ENCODE measurements around the gene COX6B2.
"Not testable (repeated sequence)": the region's sequence is repeated elsewhere in the genome, so short reads cannot be mapped to it uniquely, and the experiment has no call there.

COX6B2 gene

GRCh38 chr19:55328774-55329318, 25.7 kb downstream of the COX6B2 start:
- not testable (repeated sequence) for H3K4me1 ChIP-seq (ENCODE audit: insufficient read depth, low read length); H3K9me3 ChIP-seq (ENCODE audit: insufficient read depth, low read depth, low read length); H3K9ac ChIP-seq (ENCODE audit: low read depth, low read length); H3K27ac ChIP-seq (ENCODE audit: low read length); H3K27me3 ChIP-seq (ENCODE audit: insufficient read depth, low read length); H3K4me3 ChIP-seq (ENCODE audit: low read length); H3K36me3 ChIP-seq (ENCODE audit: insufficient read depth, low read depth, low read length)

- Histone ChIP-seq H3K9ac (ENCODE audit: low read depth, low read length) (no peak within 1 kb of the TSS), H3K4me1 (ENCODE audit: insufficient read depth, low read length) (no peaks in the 10 kb centered on the region), H3K27ac (ENCODE audit: low read length) (no peak within 1 kb of the TSS), H3K36me3 (ENCODE audit: insufficient read depth, low read depth, low read length) (no peaks in the 10 kb centered on the region), H3K4me3 (ENCODE audit: low read length) (no peak within 1 kb of the TSS), H3K9me3 (ENCODE audit: insufficient read depth, low read depth, low read length) (no peaks in the 10 kb centered on the region), H3K27me3 (ENCODE audit: insufficient read depth, low read length) (no peaks in the 10 kb centered on the region)
These were observed 29.3 kb downstream of the COX6B2 start, which contains the start of gene TMEM150B for GRCh38 chr19:55325172-55325571. TSS of gene TMEM150B (minus strand) at chr19:55325341. CDS start at chr19:55321036, 4,305 bp downstream.

GRCh38 chr19:55324662-55325061, 29.9 kb downstream of the COX6B2 start:
- Histone ChIP-seq H3K27me3 (ENCODE audit: insufficient read depth, low read length) (no peaks in the 10 kb centered on the region), H3K9me3 (ENCODE audit: insufficient read depth, low read depth, low read length) (no peaks in the 10 kb centered on the region), H3K9ac (ENCODE audit: low read depth, low read length) (no peak overlapping the region), H3K36me3 (ENCODE audit: insufficient read depth, low read depth, low read length) (no peaks in the 10 kb centered on the region), H3K27ac (ENCODE audit: low read length) (no peak overlapping the region), H3K4me3 (ENCODE audit: low read length) (no peak overlapping the region), H3K4me1 (ENCODE audit: insufficient read depth, low read length) (no peaks in the 10 kb centered on the region)

GRCh38 chr19:55322204-55322885, 32.2 kb downstream of the COX6B2 start:
- Histone ChIP-seq H3K9me3 (ENCODE audit: insufficient read depth, low read depth, low read length) (no peaks in the 10 kb centered on the region), H3K4me1 (ENCODE audit: insufficient read depth, low read length) (no peaks in the 10 kb centered on the region), H3K9ac (ENCODE audit: low read depth, low read length) (no peak overlapping the region), H3K36me3 (ENCODE audit: insufficient read depth, low read depth, low read length) (no peaks in the 10 kb centered on the region), H3K27ac (ENCODE audit: low read length) (no peak overlapping the region), H3K27me3 (ENCODE audit: insufficient read depth, low read length) (no peaks in the 10 kb centered on the region), H3K4me3 (ENCODE audit: low read length) (no peak overlapping the region)

GRCh38 chr19:55321466-55322137, 32.9 kb downstream of the COX6B2 start:
- H3K36me3 ChIP-seq (ENCODE audit: insufficient read depth, low read depth, low read length) = no peaks in the 10 kb centered on the region
- H3K27ac ChIP-seq (ENCODE audit: low read length) = no peak overlapping the region
- H3K9me3 ChIP-seq (ENCODE audit: insufficient read depth, low read depth, low read length) = no peaks in the 10 kb centered on the region
- no peak overlapping the region for H3K9ac ChIP-seq (ENCODE audit: low read depth, low read length)
- H3K4me3 ChIP-seq (ENCODE audit: low read length) = no peak overlapping the region
- H3K4me1 ChIP-seq (ENCODE audit: insufficient read depth, low read length) = no peaks in the 10 kb centered on the region
- H3K27me3 ChIP-seq (ENCODE audit: insufficient read depth, low read length) = no peaks in the 10 kb centered on the region

GRCh38 chr19:55320844-55321419, 33.6 kb downstream of the COX6B2 start:
- Histone ChIP-seq H3K27me3 (ENCODE audit: insufficient read depth, low read length) (no peaks in the 10 kb centered on the region), H3K27ac (ENCODE audit: low read length) (no peak overlapping the region), H3K9me3 (ENCODE audit: insufficient read depth, low read depth, low read length) (no peaks in the 10 kb centered on the region), H3K4me1 (ENCODE audit: insufficient read depth, low read length) (no peaks in the 10 kb centered on the region), H3K36me3 (ENCODE audit: insufficient read depth, low read depth, low read length) (no peaks in the 10 kb centered on the region), H3K4me3 (ENCODE audit: low read length) (no peak overlapping the region), H3K9ac (ENCODE audit: low read depth, low read length) (no peak overlapping the region)

- H3K9ac ChIP-seq (ENCODE audit: low read depth, low read length) = peak overlapping the region; percentile 63; the same call in 1 of the 2 replicates
- no peaks in the 10 kb centered on the region for H3K36me3 ChIP-seq (ENCODE audit: insufficient read depth, low read depth, low read length)
- no peaks in the 10 kb centered on the region for H3K4me1 ChIP-seq (ENCODE audit: insufficient read depth, low read length)
- no peaks in the 10 kb centered on the region for H3K9me3 ChIP-seq (ENCODE audit: insufficient read depth, low read depth, low read length)
- H3K27ac ChIP-seq (ENCODE audit: low read length) = no peak overlapping the region
- H3K27me3 ChIP-seq (ENCODE audit: insufficient read depth, low read length) = no peaks in the 10 kb centered on the region
- peak overlapping the region; percentile 63 for H3K4me3 ChIP-seq (ENCODE audit: low read length)
These were observed 34.7 kb downstream of the COX6B2 start for GRCh38 chr19:55319785-55320184.

- Histone ChIP-seq H3K36me3 (ENCODE audit: insufficient read depth, low read depth, low read length) (no peaks in the 10 kb centered on the region), H3K27ac (ENCODE audit: low read length) (no peak overlapping the region), H3K27me3 (ENCODE audit: insufficient read depth, low read length) (no peaks in the 10 kb centered on the region), H3K9ac (ENCODE audit: low read depth, low read length) (no peak overlapping the region), H3K9me3 (ENCODE audit: insufficient read depth, low read depth, low read length) (no peaks in the 10 kb centered on the region), H3K4me3 (ENCODE audit: low read length) (no peak overlapping the region), H3K4me1 (ENCODE audit: insufficient read depth, low read length) (no peaks in the 10 kb centered on the region)
These were observed 37.9 kb downstream of the COX6B2 start for GRCh38 chr19:55316646-55317045.

- Histone ChIP-seq H3K27ac (ENCODE audit: low read length) (no peak overlapping the region), H3K4me3 (ENCODE audit: low read length) (no peak overlapping the region), H3K27me3 (ENCODE audit: insufficient read depth, low read length) (no peaks in the 10 kb centered on the region), H3K36me3 (ENCODE audit: insufficient read depth, low read depth, low read length) (no peaks in the 10 kb centered on the region), H3K9ac (ENCODE audit: low read depth, low read length) (no peak overlapping the region), H3K4me1 (ENCODE audit: insufficient read depth, low read length) (no peaks in the 10 kb centered on the region), H3K9me3 (ENCODE audit: insufficient read depth, low read depth, low read length) (no peaks in the 10 kb centered on the region)
These were observed 38.5 kb downstream of the COX6B2 start for GRCh38 chr19:55315956-55316525.

- Histone ChIP-seq H3K9me3 (ENCODE audit: insufficient read depth, low read depth, low read length) (no peaks in the 10 kb centered on the region), H3K27me3 (ENCODE audit: insufficient read depth, low read length) (no peaks in the 10 kb centered on the region), H3K4me1 (ENCODE audit: insufficient read depth, low read length) (no peaks in the 10 kb centered on the region), H3K36me3 (ENCODE audit: insufficient read depth, low read depth, low read length) (peaks cover 12% of the 10 kb centered on the region), H3K27ac (ENCODE audit: low read length) (no peak overlapping the region), H3K4me3 (ENCODE audit: low read length) (no peak overlapping the region), H3K9ac (ENCODE audit: low read depth, low read length) (no peak overlapping the region)
These were observed 40.1 kb downstream of the COX6B2 start for GRCh38 chr19:55314396-55314795.

- no peak overlapping the region for H3K27ac ChIP-seq (ENCODE audit: low read length)
- no peaks in the 10 kb centered on the region for H3K27me3 ChIP-seq (ENCODE audit: insufficient read depth, low read length)
- H3K4me1 ChIP-seq (ENCODE audit: insufficient read depth, low read length) = no peaks in the 10 kb centered on the region
- H3K4me3 ChIP-seq (ENCODE audit: low read length) = no peak overlapping the region
- H3K36me3 ChIP-seq (ENCODE audit: insufficient read depth, low read depth, low read length) = peaks cover 24% of the 10 kb centered on the region
- no peak overlapping the region for H3K9ac ChIP-seq (ENCODE audit: low read depth, low read length)
- no peaks in the 10 kb centered on the region for H3K9me3 ChIP-seq (ENCODE audit: insufficient read depth, low read depth, low read length)
These were observed 41.7 kb downstream of the COX6B2 start for GRCh38 chr19:55312621-55313512.
